Hematopoietic multipotent progenitor cell treated with erythropoietin and hydrocortisone succinate and interleukin-3 and kit ligand, for 17 days (in vitro differentiated cells): ENCODE measurements around the gene ADARB2.
"Not testable (repeated sequence)": the region's sequence is repeated elsewhere in the genome, so short reads cannot be mapped to it uniquely, and the experiment has no call there.

ENCODE experiments used
- DNase-seq: peaks from one replicate; pipeline ENCODE4 v3.0.0-alpha.2; 2015; ENCODE audit warnings: low spot score

The ADARB2 gene

GRCh38 chr10:1253523-1254353 is 483.6 kb downstream of the ADARB2 start:
- no peak for DNase-seq

DNA sequence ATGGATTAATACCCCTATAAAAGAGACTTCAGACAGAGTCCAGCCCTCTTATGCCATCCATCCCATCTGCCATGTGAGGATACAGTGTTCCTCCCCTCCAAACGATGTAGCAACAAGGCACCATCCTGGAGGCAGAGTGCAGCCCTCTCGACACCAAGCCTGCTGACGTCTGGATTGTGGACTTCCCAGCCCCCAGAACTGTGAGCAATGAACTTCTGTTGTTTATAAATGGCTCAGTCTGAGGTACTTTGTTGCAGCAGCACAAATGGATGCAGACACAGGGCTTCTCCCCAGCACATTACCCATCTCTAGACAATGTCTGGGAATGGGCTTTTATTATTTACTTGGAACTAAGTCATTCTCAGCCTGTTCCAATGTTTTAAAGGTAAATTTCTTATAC is 485.6 kb downstream of the ADARB2 start:
- no peak for DNase-seq

DNA sequence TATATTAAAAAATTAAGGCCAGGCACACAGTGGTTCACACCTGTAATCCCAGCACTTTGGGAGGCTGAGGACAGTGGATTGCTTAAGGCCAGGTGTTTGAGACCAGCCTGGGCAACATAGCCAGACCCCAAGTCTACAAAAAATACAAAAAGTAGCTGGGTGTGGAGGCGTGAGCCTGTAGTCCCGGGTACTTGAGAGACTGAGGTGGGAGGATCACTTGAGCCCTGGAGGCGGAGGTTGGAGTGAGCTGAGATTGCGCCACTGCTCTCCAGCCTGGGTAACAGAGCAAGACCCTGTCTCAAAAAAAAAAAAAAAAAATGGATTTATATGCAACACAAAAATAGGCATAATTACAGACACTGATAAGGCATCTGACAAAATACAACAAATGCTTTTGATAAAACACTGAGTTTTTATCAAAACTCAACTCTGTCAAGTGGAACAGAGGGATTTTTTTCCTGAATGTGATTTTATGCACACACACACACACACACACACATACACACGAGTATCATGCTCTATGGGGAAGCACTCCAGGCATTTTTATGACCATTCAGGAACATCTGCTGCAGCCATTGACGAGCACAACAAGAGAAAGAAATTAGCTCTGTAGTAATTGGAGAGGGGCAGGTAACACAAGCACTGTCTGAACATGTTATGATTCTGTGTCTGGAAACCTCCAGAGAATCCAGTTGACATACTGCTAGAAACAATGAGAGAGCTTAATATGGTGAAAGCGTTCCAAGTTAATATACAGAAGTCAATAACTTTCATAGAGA is 488.0 kb downstream of the ADARB2 start:
- no peak for DNase-seq

- DNase-seq, result not testable (repeated sequence)
Measured at GRCh38 chr10:1248262-1248630, 489.1 kb downstream of the ADARB2 start.

DNA sequence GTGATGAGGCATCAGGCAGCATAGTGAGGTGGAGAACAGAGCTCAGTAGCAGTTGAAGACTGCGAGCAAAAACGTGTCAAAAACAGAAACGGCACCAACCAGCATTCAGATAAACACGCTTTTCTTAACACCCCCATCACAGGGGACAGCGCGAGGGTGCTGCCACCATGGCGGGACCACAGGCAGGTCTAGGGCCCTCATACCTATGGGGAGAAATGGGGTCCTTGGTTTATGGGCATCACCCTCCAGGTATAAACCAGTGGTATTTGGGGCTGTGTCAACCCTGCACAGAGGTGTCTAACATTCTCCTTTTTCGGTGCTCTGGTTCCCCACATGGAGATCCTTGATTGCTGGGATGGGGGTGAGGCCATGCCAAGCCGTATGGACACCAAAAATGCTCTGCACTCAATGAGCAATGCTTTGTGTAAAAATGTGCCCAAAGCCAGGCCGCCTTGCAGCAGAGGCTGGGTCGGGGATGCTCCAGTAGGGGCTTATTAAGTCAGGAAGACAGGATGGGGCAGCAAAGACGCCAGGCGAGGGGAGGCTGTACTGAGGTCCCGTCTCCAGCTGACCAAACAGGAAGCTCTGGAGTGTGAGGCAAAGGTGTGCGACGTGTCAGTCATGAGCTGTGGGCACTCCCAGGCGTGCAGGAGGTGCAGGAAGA is 489.6 kb downstream of the ADARB2 start:
- no peak for DNase-seq

DNA sequence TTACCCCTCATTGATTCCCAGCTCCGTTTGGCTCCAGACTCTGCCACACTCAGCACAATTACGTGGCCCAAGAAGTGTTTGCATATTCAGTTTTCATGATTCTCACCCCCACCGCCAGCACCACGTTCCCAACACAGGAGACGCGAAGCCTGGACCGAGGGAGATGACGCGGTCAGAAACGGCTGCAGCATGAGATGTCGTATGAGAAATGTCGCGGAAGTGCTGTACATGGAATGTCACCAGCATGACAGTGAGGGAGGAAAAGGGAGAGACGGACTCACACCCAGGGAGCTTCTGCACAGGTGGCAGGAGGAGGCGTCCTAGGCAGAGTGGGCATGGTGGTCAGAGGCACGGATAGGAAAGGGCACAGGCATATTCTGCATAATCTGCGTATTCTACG is 492.8 kb downstream of the ADARB2 start:
- no peak for DNase-seq

DNA sequence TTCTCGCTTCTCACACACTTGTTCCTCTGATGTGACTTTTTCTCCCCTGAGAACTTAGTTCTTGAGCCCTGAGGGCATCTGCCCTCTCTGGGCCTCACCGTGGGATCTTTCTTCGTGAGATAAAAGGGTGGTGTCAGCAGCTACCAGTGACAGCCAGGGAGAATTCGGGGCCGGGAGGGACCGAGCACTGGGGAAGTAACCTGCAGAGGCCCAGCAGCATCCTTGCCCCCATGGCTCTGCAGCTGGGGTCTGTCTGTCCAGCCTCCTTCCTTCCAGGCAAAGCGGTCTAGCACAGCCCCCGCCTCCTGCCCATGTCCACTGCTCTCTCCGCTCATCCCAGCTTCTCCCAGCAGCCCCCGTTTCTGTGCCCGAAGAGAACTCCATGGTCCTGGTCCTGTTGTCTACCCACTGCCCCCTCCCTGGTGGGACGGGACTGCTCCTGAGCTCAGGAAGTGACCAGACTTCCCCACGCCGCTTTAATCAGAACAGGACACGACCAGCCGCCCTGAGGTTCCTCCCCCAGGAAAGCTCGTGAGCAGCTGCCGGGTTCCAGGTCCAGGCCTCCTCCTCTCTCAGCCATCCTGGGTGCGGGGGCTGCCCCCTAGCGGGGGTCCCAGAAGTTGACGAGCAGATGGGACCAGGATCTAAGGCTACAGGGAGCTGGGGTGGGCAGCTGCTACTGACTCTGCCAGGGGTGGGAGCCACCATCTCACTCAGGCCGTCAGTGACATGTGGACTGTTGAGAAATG is 493.7 kb downstream of the ADARB2 start:
- DNase-seq, result no peak

DNA sequence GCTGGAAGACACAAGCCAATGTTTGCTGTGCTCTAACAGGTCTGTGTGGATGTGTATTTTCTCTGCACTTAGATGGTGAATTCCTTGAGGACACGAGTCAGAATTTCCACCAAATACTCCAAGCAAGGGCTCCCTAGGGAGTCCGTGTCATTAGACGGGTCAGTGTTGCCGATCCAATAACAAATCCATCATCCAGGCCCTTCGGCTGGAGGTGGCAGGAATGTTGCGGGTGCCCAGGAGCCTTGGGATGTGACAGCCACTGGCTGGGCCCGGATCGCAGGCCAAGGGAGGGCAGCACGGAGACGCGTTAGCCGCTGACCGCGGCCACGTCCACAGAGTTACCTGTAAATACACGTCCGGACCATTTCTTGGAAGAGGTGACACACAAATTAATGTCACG is 494.4 kb downstream of the ADARB2 start:
- no peak for DNase-seq

DNA sequence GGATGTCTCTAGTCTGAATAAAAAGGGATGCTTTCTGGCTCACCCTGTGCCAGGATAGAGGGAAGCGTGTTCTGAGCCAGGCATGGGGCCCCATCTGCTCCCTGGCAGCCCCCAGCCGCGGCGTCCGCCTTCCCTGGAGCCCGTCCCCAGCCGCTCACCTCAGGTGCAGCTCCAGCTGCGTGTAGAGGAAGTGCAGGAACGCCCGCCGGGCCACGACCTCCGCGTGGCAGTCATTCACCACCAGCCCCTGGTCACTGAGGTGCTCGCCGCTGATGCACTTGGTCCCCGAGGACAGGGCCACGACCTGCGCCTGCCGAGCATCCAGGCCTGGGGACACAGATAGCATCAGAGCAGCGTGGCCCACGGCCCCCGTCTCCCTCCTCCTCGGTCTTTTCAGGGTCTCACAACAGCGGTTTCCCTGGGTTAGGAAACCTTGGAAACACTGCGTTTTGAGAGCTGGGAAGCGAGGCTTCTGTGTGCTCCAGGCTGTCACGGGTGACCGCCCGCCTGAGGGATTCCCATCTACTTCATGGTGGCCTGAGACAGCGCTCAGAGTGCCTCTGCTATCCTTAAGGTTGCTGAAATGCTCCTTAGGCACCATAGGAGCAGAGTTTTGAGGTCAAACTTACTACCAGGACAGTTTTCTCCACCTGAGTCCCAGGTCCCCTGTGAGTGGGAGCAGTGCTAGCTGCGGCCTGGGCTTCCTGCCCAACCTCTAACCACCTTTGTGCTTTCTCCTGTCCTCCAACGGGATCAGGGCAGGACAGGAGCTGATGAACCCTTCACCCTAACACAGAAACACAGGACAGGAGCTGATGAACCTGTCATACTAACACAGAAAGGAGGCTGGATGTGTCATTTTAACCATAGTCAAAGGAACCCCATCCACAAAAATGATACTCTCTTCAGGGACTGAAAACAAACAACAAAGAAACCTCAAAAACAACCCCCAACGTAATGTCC is 495.1 kb downstream of the ADARB2 start:
- no peak for DNase-seq

DNA sequence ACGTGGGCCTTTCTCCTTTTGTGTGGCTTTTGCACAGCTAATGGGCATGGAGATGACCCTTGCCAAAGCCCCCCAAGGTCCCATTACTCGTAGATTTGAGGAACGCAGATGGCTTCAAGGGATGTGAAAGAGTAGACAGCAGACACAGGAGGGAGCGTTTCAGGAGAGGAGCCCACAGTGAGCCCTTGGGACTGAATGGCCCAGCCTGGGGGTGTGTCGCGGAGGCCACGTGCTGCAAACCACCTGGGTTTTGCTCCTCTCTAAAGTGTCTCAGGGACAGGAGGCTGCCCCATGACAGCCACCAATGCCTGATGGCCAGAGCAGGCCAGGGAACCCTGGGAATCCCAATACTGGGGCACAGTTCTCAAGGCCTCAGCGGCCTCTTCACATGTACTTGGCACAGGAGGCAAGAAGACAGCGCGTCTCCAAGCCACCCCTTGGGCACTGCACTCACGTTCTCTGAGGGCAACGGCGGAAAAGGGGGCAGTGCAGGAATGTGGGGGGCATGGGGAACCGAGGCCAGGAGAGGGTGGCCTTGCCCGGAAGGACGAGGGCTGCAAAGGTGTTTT is 495.9 kb downstream of the ADARB2 start:
- no peak for DNase-seq

DNA sequence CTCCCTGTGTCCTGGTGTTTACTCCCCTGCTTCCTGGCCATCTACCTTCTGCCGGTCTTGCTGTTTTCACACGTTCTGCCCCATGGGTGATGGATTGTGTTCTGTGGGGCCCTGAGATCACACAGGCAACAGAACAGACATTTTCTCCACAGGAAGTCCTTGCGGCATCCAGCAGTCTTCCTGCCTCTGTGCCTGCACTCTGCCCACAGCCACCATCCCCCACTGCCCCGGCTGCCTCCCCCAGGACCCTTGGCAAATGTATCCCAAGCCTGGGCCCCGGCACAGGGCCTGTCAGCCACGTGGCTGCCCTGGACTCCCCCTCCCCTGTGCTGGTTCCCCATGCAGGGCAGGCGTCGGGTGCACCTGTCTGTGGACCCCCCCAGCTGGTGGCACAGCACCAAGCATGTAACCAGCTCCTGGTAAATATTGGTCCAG is 497.0 kb downstream of the ADARB2 start:
- no peak for DNase-seq

- DNase-seq, result no peak
Measured at GRCh38 chr10:1233031-1233430, 504.3 kb downstream of the ADARB2 start.

- DNase-seq, result no peak
Measured at GRCh38 chr10:1232164-1232911, 505.0 kb downstream of the ADARB2 start.

DNA sequence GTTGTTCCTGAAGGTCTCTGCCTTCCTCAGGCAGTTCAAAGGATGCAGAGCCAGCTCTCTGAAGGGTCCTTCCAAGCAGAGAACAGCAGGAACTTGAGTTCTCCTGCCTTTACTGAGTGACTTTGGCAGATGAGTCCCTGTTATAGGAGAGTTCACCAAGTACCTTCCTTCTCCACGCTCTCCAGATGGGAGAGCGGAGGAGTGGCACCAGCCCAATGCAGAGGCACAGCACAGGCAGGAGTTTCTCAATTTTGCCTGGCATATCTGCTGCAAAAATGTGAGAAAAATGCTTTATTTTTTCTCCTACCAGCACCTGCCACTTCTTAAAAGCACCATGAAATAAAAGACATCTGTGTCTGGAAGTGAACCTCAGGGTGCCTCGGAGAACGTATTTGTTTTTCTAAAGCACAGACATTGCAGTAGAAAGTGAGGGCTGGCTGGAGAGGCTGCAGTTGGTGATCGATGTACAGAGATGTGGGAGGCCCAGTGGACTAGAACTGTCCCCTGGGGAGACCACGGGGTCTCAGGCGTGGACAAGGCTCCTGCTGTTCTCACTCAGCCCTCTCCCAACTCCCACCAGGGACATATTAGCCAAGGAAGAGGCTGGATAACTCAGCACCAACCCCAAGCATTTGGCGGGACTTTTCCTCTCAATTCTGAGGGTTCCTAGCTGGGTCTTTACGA is 506.6 kb downstream of the ADARB2 start:
- DNase-seq, result no peak

GRCh38 chr10:1230138-1230537 is 507.2 kb downstream of the ADARB2 start:
- DNase-seq, result no peak

- DNase-seq, result no peak
Measured at GRCh38 chr10:1229574-1229973, 507.8 kb downstream of the ADARB2 start.

GRCh38 chr10:1229116-1229515 is 508.2 kb downstream of the ADARB2 start:
- no peak for DNase-seq

GRCh38 chr10:1228467-1228975 is 508.8 kb downstream of the ADARB2 start:
- DNase-seq, result no peak
